Frontal cortex (tissue), 4 donors: ENCODE data around the gene PLAGL2. TPM values are rescaled to one million over a fixed set of nuclear protein-coding genes. Genes with fewer than 3 reads are reported as not detected.

Source experiments
- DNase-seq, 2 donors: peaks; one replicate each; pipeline ENCODE4 v3.0.0; 2012; ENCODE audit warnings: low spot score in 2 of 2
- FAIRE-seq: peaks from 2 replicates; lab custom pipeline; 2012; peaks lifted over from hg19 to GRCh38; lab: Jason Lieb, UNC
- total RNA-seq: library from RNA; depleted of rRNA; stranded (reverse); fragments of >200 nt; gene quantifications from one replicate; pipeline ENCODE4 v1.2.3, GENCODE V29; 2014
- donor health status: control.
- donor health status: control.
- donor health status: control.

PLAGL2 gene
- total RNA-seq, 1 donor from 2014 or later, result 1.2 TPM

DNA sequence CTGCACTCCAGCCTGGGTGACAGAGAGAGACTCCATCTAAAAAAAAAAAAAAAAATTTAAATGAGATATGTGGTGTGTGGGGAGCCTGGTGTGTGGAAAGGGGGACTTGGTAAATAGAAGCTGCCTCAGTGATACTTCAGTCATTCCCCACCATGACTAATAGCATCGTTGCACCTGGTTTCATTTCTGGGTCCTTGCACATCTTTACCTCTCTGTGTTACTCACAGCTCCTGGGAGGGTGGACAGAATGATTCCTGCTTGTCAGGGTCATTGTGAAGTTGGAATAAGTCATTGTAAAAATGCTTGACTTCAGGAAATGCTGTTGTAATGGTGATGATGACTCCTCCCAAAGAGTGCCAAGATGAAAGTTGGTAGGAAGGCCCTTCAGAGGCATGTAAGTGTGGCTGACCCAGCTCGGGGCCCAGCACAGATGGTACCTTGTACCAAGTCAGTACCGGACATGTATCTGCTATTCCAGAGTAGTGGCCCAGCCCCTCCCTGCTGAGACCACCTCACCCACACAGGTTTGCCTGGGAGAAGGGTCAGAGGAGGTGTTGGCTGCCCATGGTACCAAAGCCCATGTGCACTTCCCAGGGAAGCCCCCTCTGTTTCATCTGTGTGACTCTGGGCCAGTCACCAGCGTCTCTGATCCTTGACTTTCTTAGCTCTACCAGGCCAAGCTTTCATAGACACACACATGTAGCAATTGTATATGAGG, 48.4 kb downstream of the PLAGL2 start:
- no peak for DNase-seq
- no peak for FAIRE-seq

- FAIRE-seq (no peak), DNase-seq (no peak)
Measured at GRCh38 chr20:32158351-32158750, 49.2 kb downstream of the PLAGL2 start.

GRCh38 chr20:32157611-32158010, 49.9 kb downstream of the PLAGL2 start:
- FAIRE-seq, result no peak
- no peak for DNase-seq

DNA sequence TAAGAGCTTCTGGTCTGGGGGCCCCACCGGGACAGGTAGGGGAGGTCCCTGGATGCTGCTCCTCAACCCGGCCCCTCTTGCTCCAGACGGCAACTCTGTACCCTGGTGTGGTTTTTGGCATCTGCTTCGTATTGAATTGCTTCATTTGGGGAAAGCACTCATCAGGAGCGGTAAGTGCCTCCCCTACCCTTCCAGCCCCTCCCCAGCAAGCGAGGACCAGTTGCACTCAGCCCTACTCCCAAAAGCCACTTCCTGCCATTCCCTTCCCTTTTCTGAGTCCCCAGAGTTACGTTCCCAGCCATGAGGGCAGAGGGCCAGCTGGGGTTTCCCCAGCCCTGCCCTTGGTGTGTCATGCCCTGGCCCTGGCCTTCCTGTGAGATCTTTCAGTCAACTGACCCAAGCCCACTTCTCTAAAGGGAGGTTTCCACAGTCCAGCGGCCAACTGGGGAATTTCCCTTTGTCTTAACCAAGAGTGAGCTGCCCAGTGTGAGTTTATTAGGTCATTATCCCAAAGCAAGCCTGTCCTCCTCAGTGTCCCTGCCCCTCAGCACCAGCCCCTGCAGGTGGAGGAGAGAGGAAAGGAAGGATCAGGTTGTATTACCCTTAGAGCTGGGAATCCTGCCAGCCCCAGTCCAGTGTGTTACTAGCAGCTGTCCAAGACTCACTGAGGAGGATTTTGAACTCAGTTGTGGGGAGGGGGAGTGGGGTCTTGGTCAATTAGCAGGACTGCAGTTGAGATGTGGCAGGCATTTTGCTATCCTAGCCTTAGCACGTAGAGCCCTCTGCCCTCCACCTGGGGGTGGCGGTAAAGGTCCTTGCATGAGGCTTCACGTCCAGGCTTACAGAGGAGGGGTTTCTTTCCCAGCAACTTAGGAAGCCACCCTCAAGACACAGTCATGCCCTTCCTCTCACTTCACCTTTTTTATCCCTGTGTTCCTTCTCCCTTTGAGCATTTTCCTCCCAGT, 52.2 kb downstream of the PLAGL2 start:
- DNase-seq, result peak; percentile 22 to 44
- no peak for FAIRE-seq

GRCh38 chr20:32153771-32154170, 53.8 kb downstream of the PLAGL2 start:
- no peak for FAIRE-seq
- DNase-seq, result no peak

DNA sequence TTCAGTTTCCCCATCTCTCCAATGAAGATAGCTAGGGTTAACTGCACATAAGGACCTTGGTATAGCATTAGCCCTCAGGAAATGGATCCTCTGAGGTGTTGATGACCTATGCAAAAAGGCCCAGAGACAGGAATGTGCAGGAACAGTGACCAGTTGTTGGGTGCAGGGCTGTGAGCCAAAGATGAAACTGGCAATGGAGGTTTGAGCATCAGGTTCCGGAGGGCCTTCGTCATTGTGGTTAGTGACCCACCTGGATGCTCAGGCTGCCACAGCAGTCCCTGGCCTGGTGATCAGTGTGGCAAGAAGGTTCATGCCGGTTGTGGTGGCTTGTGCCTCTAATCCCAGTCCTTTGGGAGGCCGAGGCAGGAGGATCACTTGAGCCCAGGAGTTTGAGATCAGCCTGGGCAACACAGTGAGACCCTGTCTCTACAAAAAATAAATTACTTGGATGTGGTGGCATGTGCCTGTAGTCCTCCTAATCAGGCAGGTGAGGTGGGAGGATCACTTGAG, 54.3 kb downstream of the PLAGL2 start:
- DNase-seq (no peak), FAIRE-seq (no peak)

DNA sequence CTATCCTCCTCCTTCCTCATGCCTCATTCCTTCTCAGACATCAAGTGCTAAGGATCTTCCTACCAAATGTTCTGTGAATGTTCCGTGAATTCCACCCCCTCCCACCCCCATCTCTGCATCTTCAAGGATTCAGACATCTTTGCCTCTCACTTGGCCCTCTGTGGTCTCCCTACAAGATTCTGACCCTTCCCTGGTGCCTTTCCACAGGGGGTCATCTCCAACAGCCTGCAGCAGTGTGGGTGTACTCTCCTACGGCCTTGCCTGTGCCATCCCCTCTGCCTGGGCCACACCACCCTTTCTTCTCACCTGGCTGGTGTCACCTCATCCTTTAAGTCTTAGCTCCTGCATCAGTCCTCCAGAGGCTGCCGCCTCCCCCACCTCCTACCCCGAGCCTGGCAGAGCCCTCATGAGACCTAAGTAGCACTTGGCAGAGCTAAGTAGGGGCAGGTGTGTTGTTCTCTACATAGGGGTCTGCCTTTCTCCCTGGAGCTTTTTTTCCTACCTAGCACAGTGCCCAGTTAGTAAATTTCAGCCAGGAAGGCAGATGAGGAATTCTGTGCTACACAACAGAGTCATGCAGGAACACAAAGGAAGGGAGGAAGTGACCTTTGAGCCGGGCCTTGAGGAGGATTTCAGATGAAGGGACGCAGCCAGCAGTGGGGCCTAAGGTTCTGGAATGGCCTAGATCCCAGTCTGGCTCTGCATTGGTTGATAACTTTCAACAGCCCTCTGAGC, 55.0 kb downstream of the PLAGL2 start:
- FAIRE-seq, result no peak
- no peak for DNase-seq

- FAIRE-seq (no peak), DNase-seq (no peak)
Measured at GRCh38 chr20:32150291-32150848, 57.2 kb downstream of the PLAGL2 start.

DNA sequence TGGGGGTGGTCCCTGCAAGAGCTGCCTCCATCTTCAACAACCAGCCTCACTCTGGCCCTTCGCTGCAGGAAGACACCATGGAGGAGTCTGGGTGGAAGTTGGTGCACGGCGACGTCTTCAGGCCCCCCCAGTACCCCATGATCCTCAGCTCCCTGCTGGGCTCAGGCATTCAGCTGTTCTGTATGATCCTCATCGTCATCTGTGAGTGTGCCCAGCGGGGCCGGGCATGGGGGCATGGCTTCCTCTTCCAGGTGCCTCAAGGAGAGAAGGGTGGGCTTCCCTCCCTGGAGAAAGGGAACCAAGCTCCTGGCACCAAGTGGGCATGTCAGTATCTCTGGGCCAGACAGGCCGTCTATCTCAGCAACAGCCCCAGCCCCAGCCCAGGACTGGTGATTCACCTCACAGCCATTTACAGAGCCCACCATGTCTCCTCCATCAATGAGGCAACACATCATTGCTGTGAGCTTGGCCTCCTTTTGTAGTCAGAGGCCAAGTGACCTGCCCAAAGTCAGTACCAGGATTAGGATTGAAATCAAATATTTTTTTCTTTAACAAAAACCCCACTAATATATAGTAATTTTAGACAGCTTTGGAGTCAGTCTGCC, 57.9 kb downstream of the PLAGL2 start:
- DNase-seq (no peak), FAIRE-seq (no peak)

DNA sequence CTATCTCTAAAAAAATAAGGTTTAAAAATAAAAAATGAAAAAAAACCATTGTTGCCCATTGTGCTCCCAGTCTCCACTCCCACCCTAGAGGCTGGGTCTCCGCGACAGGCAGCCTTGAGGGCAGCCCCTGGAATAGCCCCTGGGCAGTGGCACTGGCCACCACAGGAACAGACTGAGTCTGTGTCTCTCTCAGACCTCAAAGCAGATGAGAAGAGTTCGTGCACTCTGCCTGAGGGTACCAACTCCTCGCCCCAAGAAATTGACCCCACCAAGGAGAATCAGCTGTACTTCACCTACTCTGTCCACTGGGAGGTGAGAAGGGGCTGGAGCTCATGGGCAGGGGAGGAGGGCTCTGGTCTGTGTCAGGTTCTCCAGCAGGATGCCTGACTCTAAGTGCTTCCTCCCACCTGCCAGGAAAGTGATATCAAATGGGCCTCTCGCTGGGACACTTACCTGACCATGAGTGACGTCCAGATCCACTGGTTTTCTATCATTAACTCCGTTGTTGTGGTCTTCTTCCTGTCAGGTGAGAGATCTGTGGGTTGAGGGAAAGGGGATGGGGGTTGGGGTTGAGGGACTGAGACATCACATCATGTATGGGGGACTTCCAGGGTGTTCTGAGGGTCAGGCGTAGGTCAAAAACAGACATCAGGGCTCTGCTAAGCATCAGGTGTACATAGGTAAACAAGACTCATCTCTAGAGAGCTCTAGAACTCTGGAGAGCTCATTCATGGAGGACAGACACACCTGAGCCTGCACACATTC, 62.5 kb downstream of the PLAGL2 start:
- FAIRE-seq (no peak), DNase-seq (no peak)

- no peak for FAIRE-seq
- DNase-seq, result no peak
Measured at GRCh38 chr20:32142991-32143390, 64.6 kb downstream of the PLAGL2 start.

Other genes with a start within 250 kb of the PLAGL2 start
- gene XKR7, start 239.6 kb downstream of the PLAGL2 start, total RNA-seq, result 9.8 TPM
- 2.9 TPM for gene CCM2L, start 197.3 kb downstream of the PLAGL2 start, total RNA-seq
- gene HCK, start 155.5 kb downstream of the PLAGL2 start, total RNA-seq, result 2.9 TPM
- gene TM9SF4, start 98.0 kb downstream of the PLAGL2 start, total RNA-seq, result 13.5 TPM
- 14.7 TPM for gene POFUT1, start 137 bp upstream of the PLAGL2 start, total RNA-seq
- gene KIF3B, start 69.9 kb upstream of the PLAGL2 start, total RNA-seq, result 89.3 TPM
- gene ASXL1, start 150.6 kb upstream of the PLAGL2 start, total RNA-seq, result 64.8 TPM